ENCODE results near the gene IL26.
"Not testable (repeated sequence)": the region's sequence is repeated elsewhere in the genome, so short reads cannot be mapped to it uniquely, and the experiment has no call there.

IL26 gene

GRCh38 chr12:68190301-68190700, 35.3 kb downstream of the IL26 start:
- DNase-seq, result no peak

- DNase-seq, result no peak
Measured at GRCh38 chr12:68189821-68190242, 35.8 kb downstream of the IL26 start.

DNA sequence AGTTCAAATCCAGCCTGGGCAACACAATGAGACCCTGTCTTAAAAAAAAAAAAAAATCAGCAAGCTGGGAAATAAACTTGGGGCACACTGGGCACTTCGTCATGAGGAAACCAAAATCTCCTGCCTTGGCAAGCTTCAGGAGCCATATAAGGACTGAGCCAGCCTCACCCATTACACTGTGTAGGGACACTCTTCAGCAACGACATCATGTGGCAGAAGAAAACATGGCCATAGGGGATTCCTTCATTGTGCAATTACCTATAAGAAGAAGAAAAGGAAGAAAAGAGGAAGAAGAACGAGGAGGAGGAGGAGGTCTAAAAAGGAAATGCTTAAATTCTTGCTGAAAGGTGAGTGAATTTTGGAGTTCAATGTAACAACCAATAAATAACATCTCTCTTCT, 40.0 kb downstream of the IL26 start:
- DNase-seq, result no peak

GRCh38 chr12:68180792-68181744, 44.5 kb downstream of the IL26 start:
- no peak for DNase-seq

GRCh38 chr12:68178774-68179439, 46.7 kb downstream of the IL26 start:
- DNase-seq, result no peak

DNA sequence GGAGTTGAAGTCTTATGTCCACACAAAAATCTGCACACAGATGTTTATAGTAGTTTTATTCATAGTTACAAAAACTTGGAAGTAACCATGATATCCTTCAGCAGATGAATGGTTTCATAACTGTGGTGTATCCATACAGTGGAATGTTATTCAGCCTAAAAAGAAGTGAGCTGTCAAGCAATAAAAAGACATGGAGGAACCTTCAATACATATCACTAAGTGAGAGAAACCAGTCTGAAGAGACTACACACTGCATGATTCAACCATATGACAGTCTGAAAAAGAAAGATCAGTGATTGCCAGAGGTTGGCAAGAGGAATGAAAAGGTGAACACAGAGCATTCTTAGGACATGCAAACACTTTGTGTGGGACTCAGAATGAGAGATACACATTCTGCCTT, 47.4 kb downstream of the IL26 start:
- no peak for DNase-seq

- DNase-seq, result no peak
Measured at GRCh38 chr12:68177562-68177961, 48.0 kb downstream of the IL26 start.

DNA sequence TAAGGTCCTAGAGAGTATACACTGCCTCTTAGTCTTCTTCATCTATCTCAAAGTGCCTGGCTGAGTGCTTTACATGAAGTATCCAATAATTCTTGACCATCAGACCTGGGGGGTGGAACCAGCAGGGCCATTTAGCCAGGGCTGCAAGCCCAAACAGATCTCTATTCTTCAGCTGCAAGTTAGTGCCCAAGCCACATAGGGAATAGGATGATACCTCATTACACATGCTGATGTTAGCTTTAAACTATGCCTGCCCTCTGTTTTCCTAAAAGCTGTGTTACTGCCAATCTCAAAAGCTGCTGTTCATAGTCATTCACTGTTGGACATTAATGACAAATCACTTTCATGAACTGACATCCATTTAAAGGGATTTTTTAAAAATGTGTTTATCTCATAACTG, 49.4 kb downstream of the IL26 start:
- DNase-seq, result no peak

- no peak for DNase-seq
Measured at GRCh38 chr12:68175557-68176061, 50.0 kb downstream of the IL26 start.

DNA sequence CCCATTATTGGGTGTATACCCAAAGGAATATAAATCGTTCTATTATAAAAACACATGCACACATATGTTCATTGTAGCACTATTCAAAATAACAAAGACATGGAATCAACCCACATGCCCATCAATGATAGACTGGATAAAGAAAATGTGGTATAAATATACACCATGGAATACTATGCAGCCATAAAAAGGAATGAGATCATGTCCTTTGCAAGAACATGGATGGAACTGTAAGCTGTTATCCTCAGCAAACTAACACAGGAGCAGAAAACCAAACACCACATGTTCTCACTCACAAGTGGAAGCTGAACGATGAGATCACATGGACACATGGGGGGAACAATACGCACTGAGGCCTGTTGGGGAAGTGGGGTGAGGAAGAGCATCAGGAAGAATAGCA, 50.8 kb downstream of the IL26 start:
- not testable (repeated sequence) for DNase-seq

DNA sequence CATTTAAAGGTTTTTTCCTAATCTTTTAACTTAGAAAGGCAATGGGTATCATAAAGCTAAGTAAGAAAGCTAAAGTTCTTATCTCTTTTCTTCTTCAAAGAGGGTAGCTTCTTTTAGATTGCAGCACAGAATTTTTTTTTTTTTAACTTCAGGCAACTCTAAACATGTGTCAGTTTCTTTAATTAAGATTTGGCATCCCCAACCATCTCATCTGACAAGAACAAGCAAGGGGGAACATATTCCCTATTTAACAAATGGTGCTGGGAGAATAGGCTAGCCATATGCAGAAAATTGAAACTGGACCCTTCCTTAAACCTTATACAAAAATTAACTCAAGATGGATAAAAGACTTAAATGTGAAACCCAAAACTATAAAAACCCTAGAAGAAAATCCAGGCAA, 51.8 kb downstream of the IL26 start:
- DNase-seq, result no peak

- DNase-seq, result no peak
Measured at GRCh38 chr12:68170726-68171125, 54.9 kb downstream of the IL26 start.

DNA sequence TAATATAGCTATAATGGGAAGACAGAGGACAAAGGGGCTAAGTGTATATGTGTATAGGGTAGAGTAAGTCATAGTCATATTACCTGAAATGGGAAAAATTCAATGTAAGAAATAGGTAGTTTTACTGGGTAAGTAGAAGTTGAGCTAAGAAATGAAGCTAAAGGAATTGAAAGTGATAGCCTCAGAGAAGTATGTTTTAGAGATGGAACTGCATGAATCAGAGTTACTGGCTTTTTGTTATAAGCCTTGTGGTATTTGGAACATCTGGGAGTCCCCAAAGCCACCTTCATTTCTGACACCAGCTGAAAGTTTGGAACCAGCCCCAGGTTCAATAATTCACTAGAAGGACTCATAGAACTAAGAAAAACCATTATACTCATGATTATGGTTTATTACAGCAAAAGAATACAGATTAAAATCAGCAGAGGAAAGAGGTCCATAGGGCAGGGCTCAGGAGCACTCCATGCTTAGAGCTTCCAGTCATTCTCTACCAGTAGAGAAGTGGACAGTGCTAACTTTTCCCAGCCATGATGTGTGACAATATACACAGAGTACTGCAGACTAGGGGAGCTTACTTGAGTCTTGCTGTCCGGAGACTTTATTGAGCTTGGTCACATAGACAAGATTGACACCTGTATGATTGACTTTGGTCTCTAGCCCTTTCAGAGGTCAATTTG, 56.3 kb downstream of the IL26 start:
- no peak for DNase-seq

DNA sequence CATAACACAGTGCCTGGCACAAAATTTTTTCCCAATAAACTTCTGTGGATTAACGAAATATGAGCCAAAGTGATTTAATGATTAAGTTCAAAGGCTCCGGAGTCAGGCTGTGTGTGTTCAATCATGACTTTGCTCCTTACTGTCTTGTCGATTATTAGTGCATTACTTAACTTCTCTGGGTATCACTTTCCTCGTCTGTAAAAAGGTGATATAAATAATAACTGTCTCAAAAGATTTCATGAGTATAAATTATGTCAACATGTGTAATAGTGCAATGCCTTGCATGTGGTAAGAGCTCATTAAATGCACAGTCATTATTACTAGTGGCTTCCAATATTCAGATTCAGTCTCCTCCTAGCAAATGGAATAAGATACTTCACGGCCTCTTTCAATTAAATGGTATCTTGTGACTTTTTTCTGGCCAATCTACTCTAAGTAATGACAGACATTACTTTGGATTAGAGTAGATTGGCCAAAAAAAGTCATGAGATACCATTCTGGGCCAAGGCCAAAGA, 59.2 kb downstream of the IL26 start:
- no peak for DNase-seq

- no peak for DNase-seq
Measured at GRCh38 chr12:68163560-68164081, 62.0 kb downstream of the IL26 start.

- DNase-seq, result no peak
Measured at GRCh38 chr12:68162374-68162773, 63.2 kb downstream of the IL26 start.

- DNase-seq, result no peak
Measured at GRCh38 chr12:68159681-68160304, 65.8 kb downstream of the IL26 start, which contains the start of gene IFNG. IFNG (minus strand) TSS chr12:68159740; CDS start chr12:68159615, 125 bp downstream.

DNA sequence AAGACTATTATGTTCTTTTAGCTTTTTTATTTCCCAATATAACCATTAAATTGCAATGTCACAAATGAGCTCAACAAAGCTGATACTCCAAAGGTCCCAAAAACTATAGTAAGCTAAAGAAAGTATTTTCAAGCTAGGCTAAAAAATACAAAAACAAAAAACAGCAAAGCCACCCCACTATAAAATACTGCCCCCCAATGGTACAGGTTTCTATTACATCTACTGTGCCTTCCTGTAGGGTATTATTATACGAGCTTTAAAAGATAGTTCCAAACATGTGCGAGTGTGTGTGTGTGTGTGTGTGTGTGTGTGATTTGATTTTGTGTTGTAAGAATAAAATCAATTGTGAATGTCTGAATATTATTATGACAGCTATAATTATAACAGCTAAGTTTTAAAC, 67.2 kb downstream of the IL26 start:
- DNase-seq, result no peak

DNA sequence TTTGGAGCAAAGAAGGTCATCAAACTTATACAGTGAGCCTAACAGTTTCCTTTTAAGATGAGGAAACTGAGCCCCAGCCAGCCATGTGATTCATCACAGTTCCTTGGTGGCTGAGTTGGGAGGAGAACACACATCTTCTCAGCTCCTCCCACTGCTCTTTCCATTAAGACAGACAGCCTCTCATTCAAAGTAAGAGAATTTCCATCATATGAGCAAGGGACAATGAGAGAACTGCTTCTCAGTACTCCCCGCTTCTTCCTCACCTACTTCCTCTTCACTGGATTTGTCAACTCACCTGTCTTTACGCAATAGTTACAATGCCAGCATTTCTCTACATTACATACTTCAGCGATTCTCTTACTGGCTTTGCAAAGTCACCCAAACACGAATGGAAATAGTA, 68.2 kb downstream of the IL26 start:
- DNase-seq, result no peak

GRCh38 chr12:68156636-68157035, 69.0 kb downstream of the IL26 start:
- no peak for DNase-seq

DNA sequence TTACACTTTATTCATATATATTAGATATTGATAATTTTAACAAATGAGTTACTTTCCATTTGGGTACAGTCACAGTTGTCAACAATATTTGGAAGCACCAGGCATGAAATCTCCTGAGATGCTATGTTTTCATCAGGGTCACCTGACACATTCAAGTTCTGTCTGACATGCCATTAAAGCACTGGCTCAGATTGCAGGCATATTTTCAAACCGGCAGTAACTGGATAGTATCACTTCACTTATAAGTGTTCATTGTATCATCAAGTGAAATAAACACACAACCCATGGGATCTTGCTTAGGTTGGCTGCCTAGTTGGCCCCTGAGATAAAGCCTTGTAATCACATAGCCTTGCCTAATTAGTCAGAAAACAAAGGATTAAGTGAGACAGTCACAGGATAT, 70.8 kb downstream of the IL26 start:
- DNase-seq, result no peak

Measured in NCI-H1105 treated with DMSO at 0.1 percent for 48 hours (cell line).